ENCODE measurements around the gene BMPER. TPM values are rescaled to one million over a fixed set of nuclear protein-coding genes. Genes with fewer than 3 reads are reported as not detected.

The BMPER gene
- total and polyA plus RNA-seq, 2 experiments from 2014 or later, result 4.5 to 6.3 TPM

- H3K4me3 ChIP-seq, result no peak overlapping the region
- no peak overlapping the region for H3K27ac ChIP-seq
- no peaks in the 10 kb centered on the region for H4K20me1 ChIP-seq (ENCODE audit: insufficient read depth, poor library complexity, severe bottlenecking)
- no peak overlapping the region for H3K4me2 ChIP-seq
- no peaks in the 10 kb centered on the region for H3K27me3 ChIP-seq
- no peaks in the 10 kb centered on the region for H3K79me2 ChIP-seq
- 85% methylated on average over 3 of the region's 3 CpGs for WGBS (ENCODE audit: low lambda C conversion rate, missing lambda C conversion rate)
- TF ChIP-seq CTCF (IDR thresholded peaks at IDR 0.05; ENCODE audit: poor library complexity), result no peak
- no peak for TF ChIP-seq EZH2 (IDR thresholded peaks at IDR 0.05; ENCODE audit: borderline replicate concordance)
- TF ChIP-seq EZH2phosphoT487 (IDR thresholded peaks at IDR 0.05; ENCODE audit: low read depth, severe bottlenecking, unreplicated experiment), result no peak
- H2AFZ ChIP-seq, result no peak overlapping the region
- peaks cover 6% of the 10 kb centered on the region for H3K4me1 ChIP-seq (ENCODE audit: insufficient read depth)
- H3K9me3 ChIP-seq (ENCODE audit: low read depth), result no peaks in the 10 kb centered on the region
- no peaks in the 10 kb centered on the region for H3K36me3 ChIP-seq (replicated peaks; ENCODE audit: insufficient read depth, low read depth)
- no peaks in the 10 kb centered on the region for H3K9me2 ChIP-seq (replicated peaks; ENCODE audit: insufficient read depth)
- no peak for DNase-seq (ENCODE audit: low spot score)
Measured at GRCh38 chr7:33952824-33953223, 47.5 kb downstream of the BMPER start.

- H3K4me2 ChIP-seq, result no peak overlapping the region
- TF ChIP-seq EZH2 (IDR thresholded peaks at IDR 0.05; ENCODE audit: borderline replicate concordance) (no peak), CTCF (IDR thresholded peaks at IDR 0.05; ENCODE audit: poor library complexity) (no peak), EZH2phosphoT487 (IDR thresholded peaks at IDR 0.05; ENCODE audit: low read depth, severe bottlenecking, unreplicated experiment) (no peak)
- WGBS (ENCODE audit: low lambda C conversion rate, missing lambda C conversion rate), result 90% methylated on average over 1 of the region's 1 CpG
Measured at GRCh38 chr7:33958104-33958503, 52.8 kb downstream of the BMPER start.

GRCh38 chr7:33959676-33960075 lies 54.3 kb downstream of the BMPER start:
- Histone ChIP-seq H3K27ac (no peak overlapping the region), H3K4me1 (ENCODE audit: insufficient read depth) (no peaks in the 10 kb centered on the region), H4K20me1 (ENCODE audit: insufficient read depth, poor library complexity, severe bottlenecking) (no peaks in the 10 kb centered on the region), H3K4me3 (no peak overlapping the region), H3K9me2 (replicated peaks; ENCODE audit: insufficient read depth) (no peaks in the 10 kb centered on the region), H3K9me3 (ENCODE audit: low read depth) (no peaks in the 10 kb centered on the region), H3K27me3 (no peaks in the 10 kb centered on the region), H3K36me3 (replicated peaks; ENCODE audit: insufficient read depth, low read depth) (no peaks in the 10 kb centered on the region), H3K79me2 (no peaks in the 10 kb centered on the region), H3K4me2 (no peak overlapping the region), H2AFZ (no peak overlapping the region)
- DNase-seq (ENCODE audit: low spot score), result no peak
- no peak for TF ChIP-seq CTCF (IDR thresholded peaks at IDR 0.05; ENCODE audit: poor library complexity)
- TF ChIP-seq EZH2phosphoT487 (IDR thresholded peaks at IDR 0.05; ENCODE audit: low read depth, severe bottlenecking, unreplicated experiment), result no peak
- no peak for TF ChIP-seq EZH2 (IDR thresholded peaks at IDR 0.05; ENCODE audit: borderline replicate concordance)
- WGBS (ENCODE audit: low lambda C conversion rate, missing lambda C conversion rate), result 69% methylated on average over 1 of the region's 1 CpG

More at GRCh38 chr7:33958104-33958503, 52.8 kb downstream of the BMPER start:
- H3K36me3 ChIP-seq (replicated peaks; ENCODE audit: insufficient read depth, low read depth), result no peaks in the 10 kb centered on the region
- H3K9me3 ChIP-seq (ENCODE audit: low read depth), result no peaks in the 10 kb centered on the region
- DNase-seq (ENCODE audit: low spot score), result no peak
- no peaks in the 10 kb centered on the region for H4K20me1 ChIP-seq (ENCODE audit: insufficient read depth, poor library complexity, severe bottlenecking)
- H3K4me3 ChIP-seq, result no peak overlapping the region
- H2AFZ ChIP-seq, result no peak overlapping the region
- no peak overlapping the region for H3K27ac ChIP-seq
- no peaks in the 10 kb centered on the region for H3K79me2 ChIP-seq
- no peaks in the 10 kb centered on the region for H3K9me2 ChIP-seq (replicated peaks; ENCODE audit: insufficient read depth)
- peaks cover 4% of the 10 kb centered on the region for H3K4me1 ChIP-seq (ENCODE audit: insufficient read depth)
- no peaks in the 10 kb centered on the region for H3K27me3 ChIP-seq

GRCh38 chr7:33961948-33962347 lies 56.6 kb downstream of the BMPER start:
- WGBS (ENCODE audit: low lambda C conversion rate, missing lambda C conversion rate), result 54% methylated on average over 1 of the region's 1 CpG
- H3K4me3 ChIP-seq, result no peak overlapping the region
- H3K79me2 ChIP-seq, result no peaks in the 10 kb centered on the region
- no peaks in the 10 kb centered on the region for H3K9me2 ChIP-seq (replicated peaks; ENCODE audit: insufficient read depth)
- H4K20me1 ChIP-seq (ENCODE audit: insufficient read depth, poor library complexity, severe bottlenecking), result no peaks in the 10 kb centered on the region
- no peak overlapping the region for H2AFZ ChIP-seq
- no peaks in the 10 kb centered on the region for H3K4me1 ChIP-seq (ENCODE audit: insufficient read depth)
- H3K9me3 ChIP-seq (ENCODE audit: low read depth), result no peaks in the 10 kb centered on the region
- TF ChIP-seq EZH2 (IDR thresholded peaks at IDR 0.05; ENCODE audit: borderline replicate concordance) (no peak), CTCF (IDR thresholded peaks at IDR 0.05; ENCODE audit: poor library complexity) (no peak), EZH2phosphoT487 (IDR thresholded peaks at IDR 0.05; ENCODE audit: low read depth, severe bottlenecking, unreplicated experiment) (no peak)
- H3K36me3 ChIP-seq (replicated peaks; ENCODE audit: insufficient read depth, low read depth), result no peaks in the 10 kb centered on the region
- H3K4me2 ChIP-seq, result no peak overlapping the region
- no peak overlapping the region for H3K27ac ChIP-seq
- DNase-seq (ENCODE audit: low spot score), result no peak
- no peaks in the 10 kb centered on the region for H3K27me3 ChIP-seq
